ENCODE data around the gene DDX11. TPM values are rescaled to one million over a fixed set of nuclear protein-coding genes. Genes with fewer than 3 reads are reported as not detected.
"Not testable (repeated sequence)": the region's sequence is repeated elsewhere in the genome, so short reads cannot be mapped to it uniquely, and the experiment has no call there.

Gene DDX11
- total and polyA plus RNA-seq, 12 donors: 4.9 to 49.1 (median 17.0) TPM

DNA sequence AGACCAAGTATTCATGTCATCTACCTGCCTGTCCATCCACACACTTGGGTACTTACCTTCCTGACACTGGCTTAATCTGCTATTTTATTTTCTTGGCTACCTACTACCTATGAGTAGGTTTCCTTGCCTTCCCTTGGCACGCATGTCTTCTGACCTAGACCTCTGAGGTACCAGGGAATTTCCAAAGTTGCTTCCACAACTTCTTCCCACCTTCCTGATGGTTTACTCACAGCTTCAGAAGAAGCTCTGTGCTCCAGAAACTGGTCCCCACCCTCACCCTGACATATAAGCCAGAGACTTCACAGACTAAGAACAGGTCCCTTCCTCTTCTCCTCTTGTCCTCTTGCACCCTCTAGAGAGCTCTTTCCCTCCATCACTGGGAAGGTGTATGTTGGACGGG lies 35.7 kb upstream of the DDX11 start:
- H3K4me3 ChIP-seq: no peak overlapping the region
- H3K36me3 ChIP-seq (replicated peaks in 1 of 2): no peaks in the 10 kb centered on the region
- H3K9me3 ChIP-seq (replicated peaks in 1 of 3): no peaks in the 10 kb centered on the region
- DNase-seq: no peak
- no peak for TF ChIP-seq POLR2A (IDR thresholded peaks at IDR 0.05)
- TF ChIP-seq, protein P1, sequence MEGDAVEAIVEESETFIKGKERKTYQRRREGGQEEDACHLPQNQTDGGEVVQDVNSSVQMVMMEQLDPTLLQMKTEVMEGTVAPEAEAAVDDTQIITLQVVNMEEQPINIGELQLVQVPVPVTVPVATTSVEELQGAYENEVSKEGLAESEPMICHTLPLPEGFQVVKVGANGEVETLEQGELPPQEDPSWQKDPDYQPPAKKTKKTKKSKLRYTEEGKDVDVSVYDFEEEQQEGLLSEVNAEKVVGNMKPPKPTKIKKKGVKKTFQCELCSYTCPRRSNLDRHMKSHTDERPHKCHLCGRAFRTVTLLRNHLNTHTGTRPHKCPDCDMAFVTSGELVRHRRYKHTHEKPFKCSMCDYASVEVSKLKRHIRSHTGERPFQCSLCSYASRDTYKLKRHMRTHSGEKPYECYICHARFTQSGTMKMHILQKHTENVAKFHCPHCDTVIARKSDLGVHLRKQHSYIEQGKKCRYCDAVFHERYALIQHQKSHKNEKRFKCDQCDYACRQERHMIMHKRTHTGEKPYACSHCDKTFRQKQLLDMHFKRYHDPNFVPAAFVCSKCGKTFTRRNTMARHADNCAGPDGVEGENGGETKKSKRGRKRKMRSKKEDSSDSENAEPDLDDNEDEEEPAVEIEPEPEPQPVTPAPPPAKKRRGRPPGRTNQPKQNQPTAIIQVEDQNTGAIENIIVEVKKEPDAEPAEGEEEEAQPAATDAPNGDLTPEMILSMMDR (IDR thresholded peaks at IDR 0.05): no peak
- no peak overlapping the region for H3K27ac ChIP-seq
- no peaks in the 10 kb centered on the region for H3K27me3 ChIP-seq
- 93 to 94% (median 94%) methylated on average over 2 of the region's 2 CpGs for WGBS, 4 donors
- no peaks in the 10 kb centered on the region for H3K4me1 ChIP-seq (replicated peaks in 1 of 2)
- intact Hi-C loops (cut with DNase I): no loop called here

DNA sequence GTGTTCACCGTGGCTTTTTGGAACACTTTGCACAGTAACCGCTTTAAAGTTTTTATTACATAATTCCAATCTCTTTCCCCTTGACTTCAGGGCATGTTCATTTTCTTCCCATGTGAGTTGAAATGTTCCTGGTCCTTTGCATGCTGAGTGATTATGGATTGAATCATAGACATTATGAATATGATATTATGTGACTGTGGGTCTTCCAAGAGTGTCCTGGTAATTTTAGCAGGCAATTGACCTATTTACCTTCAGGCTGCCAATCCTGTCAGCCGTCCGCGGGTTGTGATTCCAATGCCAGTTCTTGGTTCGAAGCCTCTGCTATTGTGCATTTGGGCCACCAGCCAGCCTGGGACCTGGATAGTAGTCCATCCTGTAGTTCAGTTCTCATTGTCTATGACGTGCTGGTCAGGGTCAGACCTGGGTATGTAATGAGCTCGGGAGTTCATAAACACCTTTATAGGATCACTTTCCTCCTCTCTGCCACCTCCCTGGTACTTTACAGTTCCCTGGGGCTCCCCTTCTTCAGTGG lies 32.6 kb upstream of the DDX11 start:
- no peak for TF ChIP-seq POLR2A (IDR thresholded peaks at IDR 0.05)
- TF ChIP-seq, protein P1 (IDR thresholded peaks at IDR 0.05): no peak
- no peak for DNase-seq
- 91 to 93% (median 92%) methylated on average over 7 to 8 of the region's 8 CpGs for WGBS, 4 donors
- intact Hi-C loops (cut with DNase I): no loop called here
- Histone ChIP-seq H3K9me3 (replicated peaks in 1 of 3) (no peaks in the 10 kb centered on the region), H3K36me3 (replicated peaks in 1 of 2) (no peaks in the 10 kb centered on the region), H3K27ac (no peak overlapping the region), H3K27me3 (no peaks in the 10 kb centered on the region), H3K4me1 (replicated peaks in 1 of 2) (no peaks in the 10 kb centered on the region), H3K4me3 (no peak overlapping the region)

DNA sequence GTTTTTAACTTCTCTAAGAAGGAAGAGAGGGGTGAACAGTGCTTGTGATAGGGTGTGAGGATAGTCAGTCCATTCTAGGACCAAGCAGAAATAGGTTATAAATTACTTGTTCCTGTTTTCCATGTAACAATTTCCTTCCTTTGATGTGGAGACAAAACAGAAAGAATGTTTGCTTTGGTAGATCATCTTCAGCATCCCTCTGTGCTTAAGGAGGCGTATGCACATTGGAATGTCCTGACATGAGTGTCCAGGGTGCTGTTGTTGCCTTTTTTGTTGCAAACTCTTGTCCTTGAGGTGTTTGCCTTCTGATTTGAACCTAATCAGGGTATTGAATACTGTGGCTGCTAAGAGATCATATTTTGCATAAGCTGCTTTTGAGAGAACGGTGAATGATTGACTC lies 23.5 kb upstream of the DDX11 start:
- H3K27me3 ChIP-seq; DNase-seq; H3K4me3 ChIP-seq; H3K4me1 ChIP-seq (replicated peaks in 1 of 2); H3K36me3 ChIP-seq (replicated peaks in 1 of 2); H3K9me3 ChIP-seq (replicated peaks in 1 of 3); intact Hi-C loops (cut with DNase I); H3K27ac ChIP-seq: not testable (repeated sequence)
- WGBS, 4 donors: 92 to 96% (median 94%) methylated on average over 2 of the region's 2 CpGs

DNA sequence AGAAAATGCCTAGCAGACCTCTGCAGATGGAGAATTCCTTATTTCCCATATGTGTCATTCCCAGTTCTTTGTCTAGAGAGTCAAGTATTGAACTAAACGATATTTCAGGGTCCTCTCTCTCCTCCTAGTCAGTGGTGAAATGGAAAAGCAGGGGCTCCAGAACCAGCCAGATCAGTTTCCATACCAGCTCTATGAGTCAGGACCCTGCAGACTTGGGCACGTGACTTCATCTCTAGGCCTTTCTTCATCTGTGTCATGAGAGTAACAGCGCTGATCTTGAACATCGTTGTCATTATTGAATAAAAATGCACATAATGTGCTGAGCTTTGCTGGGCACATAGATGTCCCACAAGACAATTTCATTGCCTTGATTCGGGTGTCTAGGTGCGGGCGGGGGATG lies 23.1 kb upstream of the DDX11 start:
- H3K27ac ChIP-seq; H3K36me3 ChIP-seq (replicated peaks in 1 of 2); intact Hi-C loops (cut with DNase I); H3K4me1 ChIP-seq (replicated peaks in 1 of 2); H3K9me3 ChIP-seq (replicated peaks in 1 of 3); H3K27me3 ChIP-seq; H3K4me3 ChIP-seq; DNase-seq: not testable (repeated sequence)
- 93 to 96% (median 96%) methylated on average over 7 of the region's 7 CpGs for WGBS, 4 donors

DNA sequence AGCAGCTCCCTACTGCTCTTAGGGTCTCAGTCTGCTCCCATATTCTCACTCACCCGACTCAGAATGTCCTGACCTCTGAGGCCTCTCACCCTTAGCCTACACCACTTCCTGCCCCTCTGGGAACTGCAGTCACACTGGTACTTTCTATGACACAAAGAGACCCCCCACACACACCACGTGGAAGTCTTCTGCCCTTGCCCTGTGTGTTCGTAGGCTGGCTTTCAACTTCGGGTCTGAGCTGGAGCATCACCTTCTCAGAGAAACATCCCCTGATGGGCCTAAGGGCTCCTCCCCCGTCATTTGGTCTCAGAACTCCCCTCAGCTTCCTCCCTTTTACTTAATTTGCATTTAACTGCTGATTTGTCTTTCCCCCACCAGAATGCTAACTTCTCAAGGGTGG lies 22.0 kb upstream of the DDX11 start:
- H3K4me3 ChIP-seq; H3K27me3 ChIP-seq; H3K27ac ChIP-seq; H3K4me1 ChIP-seq (replicated peaks in 1 of 2); DNase-seq; H3K9me3 ChIP-seq (replicated peaks in 1 of 3); intact Hi-C loops (cut with DNase I); H3K36me3 ChIP-seq (replicated peaks in 1 of 2): not testable (repeated sequence)
- WGBS, 4 donors: 68 to 84% (median 70%) methylated on average over 5 of the region's 5 CpGs

DNA sequence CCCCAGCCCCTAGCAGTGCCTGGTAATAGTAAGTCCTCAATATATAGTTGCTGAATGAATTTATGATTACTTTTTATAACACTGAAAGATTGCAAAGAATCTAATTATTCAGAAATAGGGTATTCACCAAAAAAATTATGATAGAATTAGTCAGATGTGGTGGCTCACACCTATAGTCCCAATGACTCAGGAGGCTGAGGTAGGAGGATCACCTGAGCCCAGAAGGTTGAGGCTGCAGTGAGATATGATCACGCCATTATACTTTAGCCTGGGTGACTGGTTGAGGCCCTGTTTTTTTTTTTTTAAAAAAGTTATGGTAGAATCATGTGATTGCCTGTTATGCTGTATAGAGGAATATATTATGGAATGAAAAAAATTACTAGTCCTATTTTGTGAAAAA lies 21.5 kb upstream of the DDX11 start:
- DNase-seq; H3K4me1 ChIP-seq (replicated peaks in 1 of 2); H3K27ac ChIP-seq; H3K9me3 ChIP-seq (replicated peaks in 1 of 3); H3K4me3 ChIP-seq; H3K36me3 ChIP-seq (replicated peaks in 1 of 2); H3K27me3 ChIP-seq; intact Hi-C loops (cut with DNase I): not testable (repeated sequence)
- 91 to 96% (median 93%) methylated on average over 1 of the region's 1 CpG for WGBS, 4 donors

DNA sequence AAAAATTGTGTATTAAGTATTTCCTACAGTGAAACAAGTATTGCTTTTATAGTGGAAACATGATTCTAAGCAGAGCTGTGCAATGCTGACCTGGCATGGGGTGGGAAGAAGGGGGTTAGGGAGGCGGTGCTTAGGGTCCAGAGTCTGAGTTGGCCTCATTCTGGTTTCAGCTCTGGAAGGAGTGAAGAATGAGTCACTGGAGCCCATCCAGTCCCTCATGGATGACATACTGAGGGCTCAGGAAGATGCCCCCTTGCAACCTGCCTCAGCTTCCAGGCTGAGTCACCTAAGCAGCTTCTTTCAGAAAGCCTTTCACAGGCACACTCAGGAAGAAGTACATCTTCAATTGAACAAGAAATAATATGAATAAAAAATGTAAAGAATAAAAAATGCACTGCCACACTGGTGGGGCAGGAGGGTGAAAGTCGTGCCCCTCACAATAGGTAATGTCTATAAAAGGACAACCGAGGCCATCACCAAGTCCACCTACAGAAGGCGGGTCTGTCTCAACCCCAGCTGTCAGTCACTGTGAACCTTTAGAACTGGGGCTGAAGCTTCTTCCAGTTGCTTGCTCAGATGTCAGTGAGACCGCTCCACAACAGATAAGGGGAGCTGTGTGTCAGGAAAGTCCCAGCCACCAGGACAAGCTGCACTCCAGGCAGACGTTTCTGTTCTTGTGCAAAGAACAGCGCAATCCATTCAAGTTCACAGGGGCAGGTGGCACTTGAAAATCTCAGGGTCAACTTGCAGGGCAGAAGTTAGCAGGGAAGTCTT lies 20.8 kb upstream of the DDX11 start:
- 72 to 79% (median 76%) methylated on average over 6 to 7 of the region's 7 CpGs for WGBS, 4 donors
- H3K9me3 ChIP-seq (replicated peaks in 1 of 3); H3K27me3 ChIP-seq; intact Hi-C loops (cut with DNase I); H3K27ac ChIP-seq; H3K36me3 ChIP-seq (replicated peaks in 1 of 2); DNase-seq; H3K4me1 ChIP-seq (replicated peaks in 1 of 2); H3K4me3 ChIP-seq: not testable (repeated sequence)
